Measurements from ENCODE around the gene FAM13A. TPM values are rescaled to one million over a fixed set of nuclear protein-coding genes. Genes with fewer than 3 reads are reported as not detected.

Gene FAM13A
- polyA plus RNA-seq, 1 donor from 2014 or later = 4.0 TPM

- no peak overlapping the region for H3K9ac ChIP-seq (ENCODE audit: low read length)
- no peak for TF ChIP-seq REST (IDR thresholded peaks at IDR 0.05; ENCODE audit: borderline replicate concordance)
- TF ChIP-seq SMC3 (conservative IDR thresholded peaks at IDR 0.05; ENCODE audit: poor library complexity) = no peak
- TF ChIP-seq POLR2AphosphoS5 (IDR thresholded peaks at IDR 0.05) = no peak
- no peak for TF ChIP-seq RAD21 (conservative IDR thresholded peaks at IDR 0.05)
- no peak for TF ChIP-seq MXI1 (conservative IDR thresholded peaks at IDR 0.05; ENCODE audit: poor library complexity, severe bottlenecking)
- no peak for TF ChIP-seq TAF1 (IDR thresholded peaks at IDR 0.05; ENCODE audit: low read depth)
- no peak for TF ChIP-seq CTCF (IDR thresholded peaks at IDR 0.05; ENCODE audit: poor library complexity, severe bottlenecking)
- no peak for TF ChIP-seq EZH2 (IDR thresholded peaks at IDR 0.05; ENCODE audit: borderline replicate concordance, insufficient read depth, low read length, poor library complexity, severe bottlenecking)
- TF ChIP-seq EP300 (conservative IDR thresholded peaks at IDR 0.05; ENCODE audit: poor library complexity, severe bottlenecking) = no peak
- no peaks in the 10 kb centered on the region for H3K79me2 ChIP-seq (replicated peaks; ENCODE audit: insufficient read depth, low read length)
- no peak overlapping the region for H3K4me2 ChIP-seq (ENCODE audit: low read length)
- no peak overlapping the region for H3K4me3 ChIP-seq (ENCODE audit: low read length)
- no peaks in the 10 kb centered on the region for H3K27me3 ChIP-seq (ENCODE audit: insufficient read depth, low read depth, low read length)
- no peaks in the 10 kb centered on the region for H3K9me3 ChIP-seq (ENCODE audit: low read length)
- peaks cover 2% of the 10 kb centered on the region for H3K36me3 ChIP-seq (ENCODE audit: insufficient read depth, low read length)
- no peaks in the 10 kb centered on the region for H3K9me2 ChIP-seq (ENCODE audit: insufficient read depth, low read length)
- H4K20me1 ChIP-seq (ENCODE audit: insufficient read depth) = no peaks in the 10 kb centered on the region
- H3F3A ChIP-seq (ENCODE audit: insufficient read depth, low read length, poor library complexity, severe bottlenecking) = no peaks in the 10 kb centered on the region
- H3K27ac ChIP-seq (ENCODE audit: low read length) = no peak overlapping the region
- no peak overlapping the region for H2AFZ ChIP-seq (ENCODE audit: low read depth, low read length)
These were observed 324.1 kb downstream of the FAM13A start for GRCh38 chr4:88732714-88733368.

GRCh38 chr4:88731381-88731780 is 325.6 kb downstream of the FAM13A start:
- H4K20me1 ChIP-seq (ENCODE audit: insufficient read depth) = no peaks in the 10 kb centered on the region
- H2AFZ ChIP-seq (ENCODE audit: low read depth, low read length) = no peak overlapping the region
- no peaks in the 10 kb centered on the region for H3K27me3 ChIP-seq (ENCODE audit: insufficient read depth, low read depth, low read length)
- H3F3A ChIP-seq (ENCODE audit: insufficient read depth, low read length, poor library complexity, severe bottlenecking) = no peaks in the 10 kb centered on the region
- no peak for TF ChIP-seq MXI1 (conservative IDR thresholded peaks at IDR 0.05; ENCODE audit: poor library complexity, severe bottlenecking)
- H3K9me2 ChIP-seq (ENCODE audit: insufficient read depth, low read length) = no peaks in the 10 kb centered on the region
- H3K36me3 ChIP-seq (ENCODE audit: insufficient read depth, low read length) = peaks cover 2% of the 10 kb centered on the region
- no peaks in the 10 kb centered on the region for H3K9me3 ChIP-seq (ENCODE audit: low read length)
- H3K4me3 ChIP-seq (ENCODE audit: low read length) = no peak overlapping the region
- no peak overlapping the region for H3K9ac ChIP-seq (ENCODE audit: low read length)
- H3K79me2 ChIP-seq (replicated peaks; ENCODE audit: insufficient read depth, low read length) = no peaks in the 10 kb centered on the region
- no peak overlapping the region for H3K4me2 ChIP-seq (ENCODE audit: low read length)
- H3K27ac ChIP-seq (ENCODE audit: low read length) = no peak overlapping the region
